ENCODE measurements around the gene GLB1L2.

Gene GLB1L2

DNA sequence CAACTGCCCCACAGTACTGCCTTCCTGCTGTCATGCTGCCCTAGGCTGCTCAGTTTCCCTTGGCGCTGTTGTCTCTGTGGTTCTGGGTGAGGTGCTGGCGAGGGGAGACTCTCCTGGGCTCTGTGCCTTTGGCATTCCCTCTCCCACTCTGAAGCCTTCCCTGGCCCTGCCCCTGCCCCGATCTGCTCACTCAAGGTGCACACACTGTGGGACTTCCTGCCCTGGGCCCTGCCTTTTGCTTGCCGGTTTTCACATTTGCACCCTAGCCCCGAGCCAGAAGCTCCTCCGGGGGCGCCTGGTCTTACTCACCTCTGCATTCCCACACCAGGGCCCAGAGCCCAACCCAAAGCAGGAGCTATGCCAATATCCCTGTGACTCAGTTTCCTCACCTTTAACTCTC is 68.2 kb downstream of the GLB1L2 start:
- no peak for FAIRE-seq
- no peak for DNase-seq (ENCODE audit: insufficient read length, low spot score)

DNA sequence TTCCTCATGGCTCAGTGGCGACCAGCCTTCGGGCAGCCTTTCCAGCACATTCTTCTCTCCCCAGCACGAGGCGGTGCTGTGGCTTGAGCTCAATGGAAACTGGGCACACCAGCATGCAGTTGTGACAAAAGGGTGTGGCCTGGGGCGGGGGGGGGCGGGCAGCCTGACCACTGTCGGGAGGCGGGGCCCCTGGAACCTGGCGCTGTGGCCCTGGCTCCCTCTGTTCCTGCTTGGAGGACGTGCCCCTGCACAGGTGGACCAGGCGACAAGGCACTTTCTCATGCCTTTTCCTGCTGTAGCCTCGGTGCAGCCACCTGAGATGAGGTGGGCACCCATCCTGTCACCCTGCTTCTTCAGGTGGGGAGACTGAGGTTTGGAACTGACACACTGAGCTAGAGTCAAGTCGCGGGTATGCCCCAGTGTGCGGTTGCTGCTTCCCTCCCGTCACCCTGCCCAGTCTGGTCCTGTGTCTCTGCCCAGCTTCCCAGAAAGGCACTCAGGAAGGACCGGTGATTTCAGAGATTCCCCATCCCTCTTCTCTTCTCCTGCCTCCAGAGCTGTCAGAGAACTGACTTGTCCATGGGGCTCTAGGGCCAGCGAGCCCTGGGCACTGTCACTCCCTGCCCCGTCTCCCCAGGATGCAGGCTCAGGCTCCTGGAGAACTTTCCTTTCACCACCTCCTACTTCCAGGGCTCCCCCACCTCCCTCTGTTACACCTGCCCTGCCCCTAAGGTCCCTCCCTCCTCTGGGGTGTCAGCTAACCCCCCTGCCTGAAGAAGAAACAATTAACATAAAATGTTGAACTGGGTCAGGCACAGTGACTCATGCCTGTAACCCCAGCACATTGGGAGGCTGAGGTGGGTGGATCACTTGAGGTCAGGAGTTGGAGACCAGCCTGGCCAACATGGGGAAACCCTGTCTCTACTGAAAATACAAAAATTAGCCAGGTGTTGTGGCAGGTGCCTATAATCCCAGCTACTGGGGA is 70.3 kb downstream of the GLB1L2 start:
- FAIRE-seq (no peak), DNase-seq (ENCODE audit: insufficient read length, low spot score) (no peak)

GRCh38 chr11:134402910-134403309 is 71.1 kb downstream of the GLB1L2 start:
- DNase-seq (ENCODE audit: insufficient read length, low spot score) (no peak), FAIRE-seq (no peak)

DNA sequence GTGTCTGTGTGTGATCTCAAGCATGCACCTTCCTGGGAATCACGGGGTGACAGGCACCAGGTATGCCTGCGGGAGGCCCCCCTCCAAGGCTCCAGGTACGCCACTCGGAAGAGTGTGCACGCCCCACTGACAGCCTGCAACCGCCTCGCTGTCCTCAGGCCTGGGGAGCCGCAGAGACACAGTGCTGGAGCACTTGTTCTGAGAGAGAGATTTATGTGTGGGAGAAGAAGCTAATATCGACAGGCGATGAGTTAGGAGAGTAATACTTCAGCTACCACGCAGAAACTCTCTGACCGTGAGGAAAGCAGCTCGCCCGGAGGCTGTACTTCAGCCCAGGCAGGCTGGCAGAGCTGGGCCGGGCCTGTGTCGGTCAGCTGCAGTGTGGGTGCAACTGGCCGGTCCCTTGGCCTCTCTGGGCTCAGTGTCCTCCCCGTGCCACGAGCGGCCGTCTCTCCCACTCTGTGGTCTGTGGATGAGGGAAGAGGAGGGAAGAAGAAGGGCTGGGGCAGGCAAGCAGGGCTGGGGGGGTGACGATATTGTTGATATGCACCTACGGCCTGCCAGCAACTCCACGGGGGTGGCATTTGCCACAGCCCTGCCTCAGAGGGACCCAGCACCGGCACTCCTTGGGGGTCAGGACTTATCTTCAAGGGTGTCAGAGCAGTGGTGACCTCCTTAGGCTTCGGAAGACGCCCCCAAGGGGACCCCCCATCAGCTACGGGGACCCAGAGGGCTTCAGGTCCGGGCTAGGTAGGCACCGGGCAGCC is 73.0 kb downstream of the GLB1L2 start:
- DNase-seq (ENCODE audit: insufficient read length, low spot score) (no peak), FAIRE-seq (no peak)

GRCh38 chr11:134405436-134405835 is 73.6 kb downstream of the GLB1L2 start:
- DNase-seq (ENCODE audit: insufficient read length, low spot score) (no peak), FAIRE-seq (no peak)

- DNase-seq (ENCODE audit: insufficient read length, low spot score) (no peak), FAIRE-seq (no peak)
Observed at GRCh38 chr11:134405841-134406240, 74.1 kb downstream of the GLB1L2 start.

- DNase-seq (ENCODE audit: insufficient read length, low spot score) (no peak), FAIRE-seq (no peak)
Observed at GRCh38 chr11:134406264-134407185, 74.7 kb downstream of the GLB1L2 start.

DNA sequence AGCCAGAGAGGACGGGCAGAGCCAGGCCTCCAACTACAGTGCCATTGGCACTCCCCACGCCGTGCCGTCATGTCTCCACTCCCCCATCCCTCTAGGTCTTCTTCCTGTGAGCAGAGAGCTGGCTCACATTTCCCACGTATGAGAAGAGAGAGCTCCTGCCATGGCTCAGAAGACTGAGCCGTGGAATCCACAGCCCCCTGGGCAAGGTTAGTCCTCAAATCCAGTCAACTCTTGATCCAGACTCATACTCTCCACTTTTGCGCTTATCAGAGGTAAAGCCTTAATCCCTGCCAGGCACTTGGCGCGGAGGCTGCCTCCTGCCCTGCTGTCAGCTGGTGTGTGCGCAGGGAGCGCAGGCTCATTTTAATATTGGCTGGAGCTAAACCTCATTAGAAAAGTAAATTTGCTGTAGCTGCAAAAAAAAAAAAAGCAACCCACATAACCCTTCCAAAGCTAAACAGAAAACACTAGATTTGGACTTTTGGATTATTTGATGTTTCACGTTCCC is 75.6 kb downstream of the GLB1L2 start:
- DNase-seq (ENCODE audit: insufficient read length, low spot score) (no peak), FAIRE-seq (no peak)

DNA sequence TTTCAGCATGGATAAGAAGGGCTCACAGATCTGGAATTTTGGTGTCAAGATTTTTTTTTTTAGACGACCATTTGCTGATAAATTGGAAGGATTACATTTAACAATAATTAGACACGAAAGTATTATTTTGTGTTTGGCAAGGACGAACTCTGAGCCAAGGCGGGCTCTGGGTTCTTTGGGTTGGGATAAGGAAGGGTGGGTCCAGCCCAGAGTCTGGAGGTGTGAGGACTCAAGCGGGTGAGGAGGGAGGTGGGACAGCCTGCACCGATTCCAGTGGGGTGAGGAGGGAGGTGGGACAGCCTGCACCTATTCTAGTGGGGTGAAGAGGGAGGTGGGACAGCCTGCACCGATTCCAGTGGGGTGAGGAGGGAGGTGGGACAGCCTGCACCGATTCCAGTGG is 76.1 kb downstream of the GLB1L2 start:
- no peak for FAIRE-seq

GRCh38 chr11:134409552-134410429 is 78.0 kb downstream of the GLB1L2 start:
- DNase-seq (ENCODE audit: insufficient read length, low spot score) (no peak), FAIRE-seq (no peak)

More for the DNA sequence above, 76.1 kb downstream of the GLB1L2 start:
- DNase-seq (ENCODE audit: insufficient read length, low spot score), result no peak

- DNase-seq (ENCODE audit: insufficient read length, low spot score), result no peak
Observed at GRCh38 chr11:134410766-134411165, 79.0 kb downstream of the GLB1L2 start.

DNA sequence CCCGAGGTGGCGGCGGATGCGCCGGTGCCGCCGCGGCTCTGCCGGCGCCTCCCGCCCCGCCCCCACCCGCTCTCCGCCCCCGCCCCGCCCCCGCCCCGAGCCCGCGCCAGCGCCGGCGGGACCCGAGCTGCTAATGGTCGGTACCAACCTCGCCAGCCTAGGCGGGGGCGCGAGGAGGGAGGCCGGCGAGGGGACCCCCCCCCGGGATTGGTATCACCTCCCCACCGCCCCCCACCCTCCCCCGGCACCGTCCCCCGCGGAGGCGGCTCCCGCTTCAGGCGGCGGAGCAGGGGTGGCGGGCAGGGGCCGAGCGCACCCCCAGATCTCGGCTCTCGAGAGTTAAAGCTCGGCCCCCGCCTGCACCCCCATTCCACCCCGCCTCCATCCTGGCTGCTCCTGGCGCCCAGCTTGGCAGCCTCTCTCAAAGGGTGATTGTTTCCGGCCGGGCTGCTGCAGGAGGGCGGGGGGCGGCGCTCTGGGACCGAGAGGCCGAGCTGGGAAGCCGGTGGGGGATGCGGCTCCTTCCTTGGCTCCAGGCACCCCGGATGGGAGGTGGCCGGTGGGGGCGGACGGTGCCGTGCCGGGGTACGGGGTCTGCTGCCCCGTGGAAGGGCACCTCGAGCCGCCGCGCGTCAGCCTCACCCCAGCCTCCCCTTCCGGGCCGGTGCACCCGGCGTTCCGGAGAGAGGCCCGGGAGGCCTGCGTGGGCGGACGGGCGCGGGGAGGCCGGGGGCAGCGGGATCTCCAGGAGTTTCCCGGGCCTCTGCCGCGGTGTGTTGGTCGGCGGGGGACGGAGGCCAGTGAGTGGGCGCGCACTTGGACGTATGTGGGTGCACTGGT is 80.6 kb downstream of the GLB1L2 start, which contains the start of gene B3GAT1:
B3GAT1 (minus strand) TSS at position 40 of the 840 bp plus-strand sequence. CDS start 24,583 bp downstream, outside the sequence.
- no peak for FAIRE-seq

More at GRCh38 chr11:134410766-134411165, 79.0 kb downstream of the GLB1L2 start:
- FAIRE-seq, result no peak

DNA sequence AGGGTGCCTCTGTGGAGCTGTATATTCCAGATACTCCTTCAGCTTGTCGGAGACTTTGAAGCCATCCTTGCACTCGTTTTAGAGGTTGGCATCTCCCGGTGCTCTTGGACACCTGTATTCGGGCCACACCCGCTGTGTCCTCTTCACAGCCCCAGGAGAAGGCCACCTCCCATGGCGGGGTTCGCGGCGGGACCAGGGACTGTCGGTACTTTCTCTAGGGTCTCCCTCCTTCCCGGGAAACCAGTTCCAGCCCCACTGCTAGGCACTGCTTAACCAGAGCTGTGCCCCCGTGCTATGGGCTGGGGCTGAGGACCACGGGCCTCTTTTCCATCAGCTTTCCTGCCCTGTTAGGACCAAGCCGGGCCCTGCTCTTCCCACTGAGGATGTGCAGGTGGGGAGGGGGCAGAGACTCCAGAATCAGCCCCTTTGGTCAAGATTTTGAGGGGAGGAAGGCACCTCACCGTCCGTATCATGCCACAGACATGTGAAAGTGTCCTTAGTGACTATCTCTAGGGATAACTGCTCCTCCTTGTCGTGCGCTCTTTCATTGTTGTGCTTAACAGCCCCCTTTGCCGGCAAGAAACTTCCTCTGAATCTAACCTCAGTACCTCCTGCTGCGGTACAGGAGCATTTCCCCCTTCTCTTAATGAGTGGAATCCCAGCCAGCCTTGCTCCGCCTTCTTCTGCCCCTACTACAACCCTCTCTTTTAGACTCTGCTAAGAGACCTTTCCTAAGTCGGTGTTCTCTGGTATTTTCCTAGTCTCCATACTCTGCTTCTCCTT is 81.4 kb downstream of the GLB1L2 start:
- no peak for DNase-seq (ENCODE audit: insufficient read length, low spot score)
- no peak for FAIRE-seq

More for the DNA sequence above, 80.6 kb downstream of the GLB1L2 start, which contains the start of gene B3GAT1:
- no peak for DNase-seq (ENCODE audit: insufficient read length, low spot score)

GRCh38 chr11:134413826-134414731 is 82.3 kb downstream of the GLB1L2 start:
- FAIRE-seq, result no peak

DNA sequence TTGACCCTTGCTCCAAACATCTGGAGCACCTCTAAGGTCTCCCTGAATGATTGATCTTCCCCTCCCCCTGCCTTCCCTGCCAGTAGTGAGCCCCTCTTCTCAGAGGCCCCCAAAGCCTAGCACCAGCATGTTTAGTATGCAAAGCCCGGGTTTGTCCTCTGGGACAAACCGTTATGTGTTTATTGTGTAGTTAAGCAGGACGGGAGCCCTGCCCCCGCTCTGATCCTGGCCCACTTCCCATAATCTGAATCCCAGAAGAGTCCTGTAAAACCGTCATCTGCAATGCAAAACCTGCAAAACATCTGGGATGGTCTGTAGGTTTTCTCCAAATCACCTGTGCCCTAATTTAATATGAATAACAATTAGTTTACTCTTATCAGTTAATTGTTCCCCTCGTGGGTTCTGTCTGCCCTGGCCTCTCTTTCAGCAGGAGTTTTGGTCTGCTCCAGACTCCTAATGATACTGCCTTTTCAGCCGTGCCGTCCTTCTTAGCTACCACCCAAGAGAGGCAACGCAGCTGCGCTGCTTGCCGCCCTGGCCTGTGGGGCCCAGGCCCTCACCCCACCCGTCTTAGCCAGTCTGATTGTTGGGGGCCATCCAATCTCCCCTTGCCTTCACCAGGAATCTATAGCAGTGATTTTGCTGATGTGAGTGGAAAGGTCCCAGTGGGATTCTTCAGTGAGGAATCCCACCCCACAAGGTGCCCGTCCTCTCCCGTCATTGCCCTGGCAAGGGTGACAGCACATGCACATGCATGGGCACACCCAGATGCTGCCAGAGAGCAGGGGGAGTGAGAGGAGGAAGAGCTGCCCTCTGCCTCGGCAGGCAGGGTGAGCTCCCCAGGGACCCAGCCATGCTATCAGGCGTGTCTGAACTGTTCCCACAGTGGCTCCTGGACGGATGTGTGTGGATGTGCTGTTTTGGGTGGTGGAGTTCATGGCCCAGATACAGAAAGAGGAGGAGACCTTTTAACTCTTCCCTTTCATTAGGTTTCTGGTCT is 83.3 kb downstream of the GLB1L2 start:
- DNase-seq (ENCODE audit: insufficient read length, low spot score), result no peak
- no peak for FAIRE-seq

More at GRCh38 chr11:134413826-134414731, 82.3 kb downstream of the GLB1L2 start:
- DNase-seq (ENCODE audit: insufficient read length, low spot score), result no peak

Data from GM19239 (cell line).